Stimulated activated CD4-positive, alpha-beta T cell treated with anti-CD3 and anti-CD28 coated beads, TNF-alpha, amount 100 ng/mL, for 48 hours (primary cell): ENCODE results near the gene PCBP3.
A peak's percentile ranks its signal among the peaks of the same experiment; 100 is the strongest.

Experiments
- DNase-seq, 3 donors: peaks; one replicate each; pipeline ENCODE4 v3.0.0-alpha.2; 2020; ENCODE audit warnings: low read depth in 3 of 3

PCBP3 gene

DNA sequence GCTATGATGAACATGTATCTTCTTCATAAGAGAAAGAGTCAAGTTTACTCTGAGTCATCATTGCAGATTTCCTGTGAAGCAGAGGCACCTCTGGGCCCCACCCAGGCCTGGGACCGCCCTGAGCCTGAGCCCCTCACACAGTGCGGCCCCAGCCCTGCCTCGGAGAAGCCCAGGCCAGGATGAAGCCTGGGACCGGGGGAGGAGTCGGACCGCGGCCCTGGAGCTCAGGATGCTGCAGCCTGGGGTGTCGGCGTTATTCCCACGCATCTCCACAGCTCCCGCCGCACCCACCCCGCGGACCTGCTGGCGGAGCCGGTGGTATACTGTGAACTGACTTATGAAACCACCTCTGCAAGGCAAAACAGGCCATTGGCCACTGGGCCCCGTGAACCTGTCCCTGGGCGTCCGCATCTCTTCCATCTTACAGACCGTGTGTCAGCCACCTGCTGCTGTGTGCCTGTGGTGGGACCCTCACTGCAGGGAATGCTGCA lies 335.7 kb downstream of the PCBP3 start:
- no peak for DNase-seq

DNA sequence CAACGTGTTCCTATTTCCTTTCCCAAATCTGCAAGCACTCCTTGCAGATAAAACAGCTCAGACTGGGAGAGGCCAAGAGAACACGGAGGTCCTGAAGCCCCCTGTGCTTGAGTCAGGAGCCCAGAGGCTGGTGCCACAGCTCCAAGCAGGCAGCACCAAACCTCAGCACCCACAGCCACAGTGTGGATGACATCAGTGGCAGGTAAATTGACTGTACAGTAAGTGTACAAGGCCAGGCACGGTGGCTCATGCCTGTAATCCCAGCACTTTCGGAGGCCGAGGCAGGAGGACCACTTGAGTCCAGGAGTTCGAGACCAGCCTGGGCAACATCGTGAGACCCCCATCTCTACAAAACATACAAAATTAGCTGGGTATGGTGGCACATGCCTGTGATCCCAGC lies 336.1 kb downstream of the PCBP3 start:
- DNase-seq: no peak

DNA sequence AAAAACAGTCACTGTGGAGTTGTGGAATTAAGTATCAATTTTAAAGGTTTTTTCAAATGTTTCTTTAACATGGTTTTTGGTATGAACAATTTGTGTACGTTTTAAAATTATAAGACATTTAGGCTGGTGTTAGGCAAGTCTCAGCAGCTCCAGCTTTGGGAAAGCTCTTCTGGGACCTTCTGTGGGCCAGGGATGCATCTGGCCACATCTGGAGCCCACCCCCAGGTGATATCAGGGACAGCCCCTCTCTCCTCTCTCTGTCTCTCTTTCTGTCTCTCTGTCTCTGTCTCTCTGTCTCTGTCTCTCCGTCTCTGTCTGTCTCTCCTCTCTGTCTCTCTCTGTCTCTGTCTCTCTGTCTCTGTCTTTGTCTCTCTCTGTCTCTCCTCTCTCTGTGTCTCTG lies 336.7 kb downstream of the PCBP3 start:
- DNase-seq: no peak

DNA sequence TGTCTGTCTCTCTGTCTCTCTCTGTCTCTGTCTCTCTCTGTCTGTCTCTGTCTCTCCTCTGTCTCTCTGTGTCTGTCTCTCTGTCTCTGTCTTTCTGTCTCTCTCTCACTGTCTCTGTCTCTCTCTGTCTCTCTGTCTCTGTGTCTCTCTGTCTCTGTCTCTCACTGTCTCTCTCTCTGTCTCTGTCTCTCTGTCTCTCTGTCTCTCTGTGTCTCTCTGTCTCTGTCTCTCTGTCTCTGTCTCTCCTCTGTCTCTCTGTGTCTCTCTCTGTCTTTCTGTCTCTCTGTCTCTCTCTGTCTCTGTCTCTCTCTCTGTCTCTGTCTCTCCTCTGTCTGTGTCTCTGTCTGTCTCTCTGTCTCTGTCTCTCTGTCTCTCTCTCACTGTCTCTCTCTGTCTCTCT lies 337.2 kb downstream of the PCBP3 start:
- DNase-seq: no peak

DNA sequence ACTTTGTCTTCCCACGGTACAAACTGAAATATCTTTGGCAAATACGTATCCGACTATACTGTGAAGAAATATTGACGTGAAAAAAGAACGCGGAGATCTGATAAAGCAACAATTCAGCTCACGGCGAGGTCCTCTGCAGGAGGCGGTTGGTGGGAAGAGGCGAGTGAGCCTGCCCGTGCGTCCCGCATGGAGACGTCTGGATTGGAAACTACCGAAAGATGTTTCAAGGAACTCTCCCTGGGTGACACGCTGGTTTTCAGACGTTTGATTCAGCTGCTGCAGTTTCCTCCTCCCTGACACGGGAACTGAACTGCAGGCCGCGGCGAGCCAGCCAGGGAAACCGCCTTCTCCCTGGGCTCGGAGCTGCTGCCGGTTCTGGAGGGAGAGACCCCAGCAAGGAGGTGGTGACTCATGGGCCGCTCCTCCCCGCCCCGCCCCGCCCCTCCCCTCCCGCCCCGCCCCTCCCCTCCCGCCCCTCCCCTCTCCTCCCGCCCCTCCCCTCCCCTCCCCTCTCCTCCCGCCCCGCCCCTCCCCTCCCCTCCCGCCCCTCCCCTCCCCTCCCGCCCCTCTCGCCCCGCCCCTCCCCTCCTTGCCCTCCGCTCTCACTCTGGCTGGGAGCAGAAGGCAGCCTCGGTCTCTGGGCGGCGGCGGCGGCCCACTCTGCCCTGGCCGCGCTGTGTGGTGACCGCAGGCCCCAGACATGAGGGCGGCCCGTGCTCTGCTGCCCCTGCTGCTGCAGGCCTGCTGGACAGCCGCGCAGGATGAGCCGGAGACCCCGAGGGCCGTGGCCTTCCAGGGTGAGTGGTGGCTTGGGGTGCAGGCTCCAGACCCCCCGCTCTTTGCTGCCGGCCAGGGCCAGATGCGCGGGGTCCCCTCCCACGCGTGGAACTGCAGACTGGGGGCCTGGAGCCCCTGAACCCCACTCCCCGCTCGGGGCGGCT lies 337.9 kb downstream of the PCBP3 start, which contains the start of gene COL6A1:
COL6A1 (plus strand) TSS at position 620 of the 941 bp plus-strand sequence; CDS start at position 701, 81 bp downstream.
- DNase-seq: peak in 2 of 3 donors; percentile 16 to 27

DNA sequence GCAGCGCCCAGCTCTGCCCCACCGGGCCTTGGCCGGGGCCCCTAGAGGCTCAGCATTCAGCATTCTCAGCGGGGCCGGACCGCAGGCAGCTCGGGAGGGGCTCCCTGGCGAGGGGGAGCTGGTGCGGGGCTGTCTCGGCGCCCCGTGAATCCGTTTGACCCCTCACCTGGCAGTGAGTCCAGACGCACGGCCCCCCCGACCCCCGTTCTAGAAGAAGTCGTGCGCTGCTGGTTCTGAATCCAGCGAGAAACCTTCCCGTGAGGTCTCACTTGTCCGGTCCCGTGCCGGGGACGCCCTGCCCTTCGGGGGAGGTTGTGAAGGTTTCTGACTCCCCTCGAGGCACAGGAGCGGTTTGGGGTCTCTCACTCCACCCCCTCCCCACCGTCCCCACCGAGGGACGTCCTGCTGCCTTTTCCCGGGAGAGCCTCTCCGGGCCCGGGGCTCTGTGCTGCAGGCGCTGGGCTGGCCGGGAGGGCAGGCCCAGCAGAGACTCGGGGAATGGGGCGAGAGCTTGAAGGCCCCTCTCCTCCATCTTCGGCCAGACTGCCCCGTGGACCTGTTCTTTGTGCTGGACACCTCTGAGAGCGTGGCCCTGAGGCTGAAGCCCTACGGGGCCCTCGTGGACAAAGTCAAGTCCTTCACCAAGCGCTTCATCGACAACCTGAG lies 338.7 kb downstream of the PCBP3 start:
- DNase-seq: no peak

DNA sequence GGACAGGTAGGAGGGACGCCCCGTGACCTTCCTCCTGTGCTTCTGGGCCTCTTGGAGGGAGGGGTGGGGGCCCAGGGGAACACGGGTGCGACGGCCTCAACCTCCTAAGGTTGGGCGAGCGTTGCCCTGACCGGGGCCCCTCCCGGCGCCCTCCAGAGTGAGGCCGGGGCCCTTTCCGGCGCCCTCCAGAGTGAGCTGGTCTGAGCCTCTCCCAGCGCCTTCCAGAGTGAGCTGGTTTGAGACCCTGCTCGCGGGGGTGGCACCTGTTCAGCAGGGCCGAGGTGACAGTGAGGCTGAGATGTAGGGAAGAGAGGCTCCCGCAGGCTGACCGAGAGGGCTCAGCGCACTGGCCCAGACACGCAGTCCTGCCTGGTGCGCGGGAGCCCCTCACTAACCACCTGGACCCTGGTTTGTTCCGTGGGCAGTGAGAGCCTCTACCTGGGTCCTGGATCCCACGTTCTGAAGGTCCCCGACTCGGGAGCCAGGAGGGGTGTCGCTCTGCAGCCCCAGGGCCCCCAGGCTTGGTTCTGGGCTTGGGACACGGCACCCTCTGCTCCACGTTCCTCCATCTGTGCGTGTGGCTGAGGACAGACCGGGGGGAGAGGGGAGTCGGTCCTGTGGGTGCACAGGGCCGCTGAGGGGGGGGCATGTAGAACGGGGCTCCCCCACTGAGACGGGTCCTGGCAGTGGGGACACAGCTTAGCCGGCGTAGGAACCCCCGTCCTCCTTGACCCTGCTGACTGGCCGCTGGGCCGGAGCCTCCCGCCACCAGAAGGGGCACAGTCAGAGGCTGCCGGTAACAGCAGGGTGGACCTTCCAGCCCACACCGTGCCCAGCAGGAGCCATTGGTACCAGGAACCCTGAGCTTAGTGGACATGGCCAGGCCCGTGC lies 339.5 kb downstream of the PCBP3 start:
- no peak for DNase-seq

DNA sequence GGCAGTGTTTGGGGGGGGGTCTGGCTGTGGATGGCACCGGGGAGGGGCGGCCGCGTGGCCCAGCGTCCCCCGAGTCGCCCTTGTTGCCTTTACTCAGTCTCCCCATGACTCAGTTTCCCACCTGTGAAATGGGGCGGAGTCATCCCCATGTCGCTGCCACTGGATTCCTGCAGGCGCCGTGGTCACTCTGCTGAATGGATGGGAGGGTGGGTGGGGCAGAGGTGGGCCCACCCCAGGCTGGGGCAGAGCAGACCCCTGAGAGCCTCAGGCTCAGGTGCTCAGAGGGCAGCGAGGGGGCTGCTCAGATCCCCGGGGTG lies 340.1 kb downstream of the PCBP3 start:
- DNase-seq: no peak

DNA sequence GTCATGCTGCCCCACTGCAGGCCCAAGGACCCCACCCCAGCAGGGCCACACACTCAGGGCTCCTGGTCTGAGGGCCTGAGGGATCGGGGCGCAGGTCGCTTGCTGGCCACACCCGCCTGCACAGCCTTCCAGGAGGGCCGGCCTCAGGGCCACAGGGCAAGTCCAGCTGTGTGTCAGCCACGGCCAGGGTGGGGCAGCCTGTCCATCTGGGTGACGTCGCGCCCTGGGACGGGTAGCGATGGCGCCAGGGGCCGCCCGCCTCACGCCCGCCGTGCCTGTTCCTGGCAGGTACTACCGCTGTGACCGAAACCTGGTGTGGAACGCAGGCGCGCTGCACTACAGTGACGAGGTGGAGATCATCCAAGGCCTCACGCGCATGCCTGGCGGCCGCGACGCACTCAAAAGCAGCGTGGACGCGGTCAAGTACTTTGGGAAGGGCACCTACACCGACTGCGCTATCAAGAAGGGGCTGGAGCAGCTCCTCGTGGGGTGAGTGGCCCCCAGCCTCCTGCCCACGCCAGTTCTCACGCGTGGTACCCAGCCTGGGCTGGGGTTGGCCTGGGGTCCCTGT lies 340.5 kb downstream of the PCBP3 start:
- no peak for DNase-seq

DNA sequence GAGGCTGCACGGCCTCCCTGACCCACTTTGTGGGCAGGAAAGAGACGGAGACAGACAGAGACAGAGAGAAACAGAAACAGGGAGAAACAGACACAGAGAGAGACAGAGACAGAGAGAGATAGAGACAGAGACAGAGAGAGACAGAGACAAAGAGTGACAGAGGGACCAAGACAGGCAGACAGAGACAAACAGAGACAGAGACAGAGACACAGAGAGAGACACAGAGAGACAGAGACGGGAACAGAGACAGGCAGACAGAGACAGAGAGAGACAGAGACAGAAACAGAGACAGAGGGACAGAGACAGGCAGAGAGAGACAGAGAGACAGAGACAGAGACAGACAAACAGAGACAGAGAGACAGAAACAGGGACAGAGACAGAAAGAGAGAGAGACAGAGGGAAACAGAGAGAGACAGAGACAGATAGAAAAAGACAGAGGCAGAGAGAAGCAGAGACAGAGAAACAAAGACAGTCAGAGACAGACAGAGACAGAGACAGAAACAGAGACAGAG lies 341.1 kb downstream of the PCBP3 start:
- DNase-seq: no peak

DNA sequence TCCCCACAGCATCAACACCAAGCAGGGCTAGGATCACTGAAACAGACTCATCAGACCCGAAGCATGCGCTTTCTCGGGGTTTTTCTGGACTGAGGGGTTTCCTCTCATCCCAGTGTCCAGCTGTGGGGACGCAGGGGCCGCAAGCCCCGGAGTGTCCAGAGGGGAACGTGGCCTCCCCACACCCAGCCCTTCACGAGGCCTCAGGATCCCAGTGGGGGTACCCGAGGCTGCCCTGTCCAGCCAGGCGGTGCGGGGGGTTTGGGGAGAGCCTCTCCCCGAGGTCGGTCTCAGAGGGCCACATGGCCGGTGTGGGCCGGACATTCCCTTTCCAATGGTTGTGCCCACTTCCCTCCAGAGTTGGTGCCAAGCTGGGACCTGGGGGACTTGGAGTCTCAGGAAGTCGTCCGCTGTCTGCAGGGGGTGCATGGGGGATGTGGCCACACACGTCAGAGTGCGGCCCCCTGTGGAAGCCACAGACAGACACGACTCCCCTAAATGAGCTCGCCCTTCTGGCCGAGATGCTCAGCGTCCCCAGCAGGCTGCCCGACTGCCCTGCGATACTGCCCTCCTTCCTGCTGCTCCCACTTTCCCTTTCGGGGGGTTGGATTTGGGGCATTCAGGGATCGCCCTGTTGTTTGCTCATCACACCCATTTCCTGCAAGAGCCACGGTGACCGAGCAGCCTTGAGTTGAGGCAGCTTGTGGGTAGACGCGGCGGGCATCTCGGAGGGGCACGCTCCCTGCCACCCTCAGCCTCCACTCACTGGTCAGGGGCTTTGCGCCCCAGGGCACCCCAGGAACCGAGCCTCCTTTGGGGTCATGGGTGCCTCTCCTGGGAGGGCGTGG lies 342.2 kb downstream of the PCBP3 start:
- no peak for DNase-seq

DNA sequence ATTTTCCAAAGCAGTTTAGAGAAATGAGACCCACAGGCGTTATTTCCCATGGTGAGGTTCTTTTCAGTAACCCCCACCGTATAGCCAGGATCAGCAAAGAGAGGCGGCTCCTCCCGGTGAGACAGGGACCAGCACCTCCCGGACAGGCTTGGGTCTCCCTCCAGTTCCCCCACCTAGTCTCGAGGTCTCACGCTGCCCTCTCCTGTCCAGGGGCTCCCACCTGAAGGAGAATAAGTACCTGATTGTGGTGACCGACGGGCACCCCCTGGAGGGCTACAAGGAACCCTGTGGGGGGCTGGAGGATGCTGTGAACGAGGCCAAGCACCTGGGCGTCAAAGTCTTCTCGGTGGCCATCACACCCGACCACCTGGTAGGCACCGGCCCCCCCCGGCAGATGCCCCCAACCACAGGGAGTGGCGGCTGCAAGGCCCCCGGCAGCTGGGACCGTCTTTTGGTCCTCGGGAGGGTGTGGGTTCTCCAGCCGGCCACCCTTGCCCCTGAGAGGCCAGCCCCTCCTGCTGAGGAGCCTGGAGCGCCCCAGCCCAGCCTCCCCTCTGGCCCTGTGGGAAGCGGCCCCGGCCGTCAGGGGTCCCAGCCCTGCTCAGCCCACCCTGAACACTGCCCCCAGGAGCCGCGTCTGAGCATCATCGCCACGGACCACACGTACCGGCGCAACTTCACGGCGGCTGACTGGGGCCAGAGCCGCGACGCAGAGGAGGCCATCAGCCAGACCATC lies 343.0 kb downstream of the PCBP3 start:
- DNase-seq: no peak

DNA sequence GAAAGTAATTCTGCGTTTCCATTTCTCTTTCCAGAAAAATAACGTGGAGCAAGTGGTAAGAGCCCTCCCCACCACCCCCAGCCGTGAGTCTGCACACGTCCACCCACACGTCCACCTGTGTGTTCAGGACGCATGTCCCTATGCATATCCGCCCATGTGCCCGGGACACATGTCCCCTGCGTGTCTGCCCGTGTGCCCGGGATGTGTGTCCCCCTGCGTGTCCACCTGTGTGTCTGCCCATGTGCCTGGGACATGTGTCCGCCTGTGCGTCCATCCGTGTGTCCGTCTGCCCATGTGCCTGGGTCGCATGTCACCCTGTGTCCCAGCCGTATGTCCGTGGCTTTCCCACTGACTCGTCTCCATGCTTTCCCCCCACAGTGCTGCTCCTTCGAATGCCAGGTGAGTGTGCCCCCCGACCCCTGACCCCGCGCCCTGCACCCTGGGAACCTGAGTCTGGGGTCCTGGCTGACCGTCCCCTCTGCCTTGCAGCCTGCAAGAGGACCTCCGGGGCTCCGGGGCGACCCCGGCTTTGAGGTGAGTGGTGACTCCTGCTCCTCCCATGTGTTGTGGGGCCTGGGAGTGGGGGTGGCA lies 343.7 kb downstream of the PCBP3 start:
- no peak for DNase-seq

DNA sequence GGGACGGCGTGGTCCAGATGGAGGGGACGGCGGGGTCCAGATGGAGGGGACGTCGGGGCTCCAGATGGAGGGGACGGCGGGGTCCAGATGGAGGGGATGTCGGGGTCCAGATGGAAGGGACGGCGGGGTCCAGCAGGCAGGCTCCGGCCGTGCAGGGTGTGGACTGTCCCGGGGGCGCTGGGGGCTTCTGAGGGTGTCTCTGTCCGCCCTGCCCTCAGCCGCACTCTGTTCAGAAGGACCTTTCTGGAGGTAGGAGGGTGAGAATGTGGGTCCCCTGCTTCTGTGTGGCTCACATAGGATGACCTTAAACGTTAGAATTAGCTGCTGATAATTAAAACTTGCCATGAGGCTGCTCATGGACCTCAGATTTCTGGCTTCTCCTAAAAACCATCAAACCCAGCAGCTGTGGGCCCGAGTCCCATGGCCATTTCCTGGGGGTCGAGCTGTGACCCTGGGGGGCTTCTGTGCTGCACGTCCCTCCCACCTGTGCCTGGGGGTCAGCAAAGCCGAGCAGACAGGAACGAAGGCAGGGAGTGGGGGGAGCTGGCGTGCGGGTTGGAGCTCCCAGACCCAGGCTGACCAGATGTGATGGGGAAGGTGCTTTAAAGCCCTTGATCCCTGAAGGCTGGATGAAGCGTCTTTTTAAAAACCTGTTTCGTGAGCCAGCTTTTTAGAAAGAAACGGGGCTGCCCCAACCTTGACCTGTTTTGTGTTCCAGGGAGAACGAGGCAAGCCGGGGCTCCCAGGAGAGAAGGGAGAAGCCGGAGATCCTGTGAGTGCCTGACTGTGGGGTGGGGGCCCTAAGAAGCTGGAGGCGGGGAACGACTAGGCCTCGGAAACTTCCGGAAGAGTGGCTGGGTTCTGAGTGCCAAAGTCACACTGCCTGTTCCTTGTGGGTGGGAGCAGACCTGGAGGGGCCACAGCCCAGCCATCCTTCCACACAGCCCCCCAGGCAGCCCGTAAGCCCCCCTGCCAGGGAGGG lies 345.1 kb downstream of the PCBP3 start:
- DNase-seq: no peak

DNA sequence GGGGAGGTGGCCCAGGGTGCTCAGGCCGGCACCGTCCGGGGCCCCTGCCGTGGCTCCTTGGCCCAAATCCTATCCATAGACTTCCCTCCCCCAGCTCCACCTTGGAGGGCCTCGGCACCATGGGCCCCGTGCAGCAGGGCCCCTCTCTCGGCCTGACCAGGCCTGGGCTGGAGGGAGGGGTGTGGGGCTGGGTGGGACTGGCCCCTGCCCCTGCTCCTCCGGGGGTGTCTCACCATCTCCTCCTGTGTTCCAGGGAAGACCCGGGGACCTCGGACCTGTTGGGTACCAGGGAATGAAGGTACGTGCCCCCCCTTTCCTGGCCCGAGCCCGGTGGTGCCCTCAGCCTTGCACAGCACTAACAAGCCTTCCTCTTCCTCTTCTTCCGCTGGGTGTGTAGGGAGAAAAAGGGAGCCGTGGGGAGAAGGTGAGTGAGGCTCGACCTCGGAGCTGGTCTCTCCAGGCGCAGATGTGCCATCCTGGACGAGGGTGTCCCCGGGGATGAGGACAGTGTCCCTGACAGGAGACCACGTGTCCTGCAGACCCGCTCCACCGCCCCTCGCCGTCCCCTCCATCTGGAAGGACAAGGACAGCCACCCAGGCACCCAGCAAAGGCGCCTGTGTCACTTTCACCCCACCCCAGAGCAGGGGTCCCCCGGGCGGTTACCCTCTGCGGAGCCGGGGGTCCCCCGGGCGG lies 346.0 kb downstream of the PCBP3 start:
- no peak for DNase-seq

DNA sequence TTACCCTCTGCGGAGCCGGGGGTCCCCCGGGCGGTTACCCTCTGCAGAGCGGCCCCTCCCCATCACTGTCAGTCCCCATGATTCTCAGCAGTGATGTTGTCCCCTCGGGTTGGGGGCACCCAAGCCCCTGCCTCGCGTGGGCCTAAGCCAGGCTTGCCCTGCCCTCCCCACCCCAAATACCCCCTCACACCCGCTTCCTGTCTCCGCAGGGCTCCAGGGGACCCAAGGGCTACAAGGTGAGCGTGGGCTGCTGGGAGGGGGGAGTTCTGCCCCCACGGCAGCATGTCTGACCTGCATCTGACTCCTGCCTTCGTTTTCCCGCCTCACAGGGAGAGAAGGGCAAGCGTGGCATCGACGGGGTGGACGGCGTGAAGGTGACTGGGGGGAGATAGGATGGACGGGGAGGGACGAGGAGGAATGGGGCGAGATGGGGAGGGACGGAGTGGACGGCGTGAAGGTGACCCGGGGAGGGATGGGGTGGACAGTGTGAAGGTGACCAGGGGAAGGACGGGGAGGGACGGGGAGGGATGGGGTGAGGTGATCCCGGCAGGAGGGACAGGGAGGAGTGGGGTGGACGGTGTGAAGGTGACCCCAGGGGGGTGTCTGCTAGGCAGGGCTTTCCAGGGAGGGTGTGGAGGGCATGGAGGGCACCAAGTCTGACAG lies 346.7 kb downstream of the PCBP3 start:
- DNase-seq: no peak
